SU-DHL-6 (cell line): ENCODE data around the gene OSBP2.

Experiments used
- EZH2phosphoT487 ChIP-seq: fragments of 200-600 bp; sonication (generic), shearing (Covaris generic); conservative IDR thresholded peaks from 2 replicates; pipeline ENCODE4 v1.6.1; 2018; ENCODE audit warnings: mild to moderate bottlenecking, antibody characterized with exemption, low read length, moderate library complexity, mixed read lengths
- TF ChIP-seq, protein P1 (sequence below): fragments of 200-600 bp; sonication (generic); IDR thresholded peaks from one replicate; pipeline ENCODE4 v1.5.1; 2017; ENCODE audit warnings: antibody characterized with exemption, mild to moderate bottlenecking, low read length, moderate library complexity; ENCODE audit not compliant: insufficient read depth, poor library complexity, severe bottlenecking

DNA sequence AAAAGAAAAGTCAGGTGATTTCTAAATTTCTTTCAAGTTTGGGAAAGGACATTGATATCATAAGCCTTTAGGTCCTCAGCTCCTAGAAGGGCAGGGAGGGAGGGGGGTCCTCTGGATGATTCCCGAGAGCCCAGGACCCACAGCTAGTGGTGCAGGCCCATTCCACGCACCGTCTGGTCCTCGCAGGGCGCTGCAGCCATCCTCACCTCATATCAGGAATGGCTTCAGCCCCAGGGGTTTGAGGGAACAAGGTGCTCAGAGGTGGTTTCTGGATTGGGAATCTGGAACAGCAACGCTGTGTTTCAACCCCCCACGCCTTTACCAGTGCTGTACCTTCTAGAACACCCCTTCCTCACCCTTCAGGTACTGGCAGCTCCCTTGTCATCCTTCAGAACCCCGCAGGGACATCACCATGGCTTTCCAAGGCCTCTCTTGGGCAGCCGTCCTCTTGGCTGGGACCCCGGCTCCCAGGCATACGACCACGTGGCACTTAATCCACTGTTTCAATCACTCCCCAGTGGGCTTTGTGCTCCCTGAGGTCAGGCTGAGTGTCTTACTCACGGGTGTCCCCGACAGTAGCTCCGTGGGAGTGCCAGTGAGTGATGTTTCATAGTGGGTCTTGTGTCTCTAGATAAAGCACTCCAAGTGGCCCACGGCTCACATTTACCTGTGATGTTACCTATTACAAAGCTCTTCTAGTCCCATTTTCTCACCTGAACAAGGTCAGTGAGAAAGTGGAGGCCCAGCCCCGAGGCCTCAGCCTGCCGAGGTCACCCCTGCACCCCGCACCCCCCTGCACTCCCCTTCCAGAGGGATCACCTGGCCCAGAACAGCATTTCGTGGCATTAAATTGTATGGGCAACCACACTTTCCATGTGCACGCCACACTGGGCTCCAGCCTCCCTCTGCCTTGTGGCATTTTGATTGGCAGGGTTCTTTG is 180.0 kb downstream of the OSBP2 start:
- TF ChIP-seq, protein P1, sequence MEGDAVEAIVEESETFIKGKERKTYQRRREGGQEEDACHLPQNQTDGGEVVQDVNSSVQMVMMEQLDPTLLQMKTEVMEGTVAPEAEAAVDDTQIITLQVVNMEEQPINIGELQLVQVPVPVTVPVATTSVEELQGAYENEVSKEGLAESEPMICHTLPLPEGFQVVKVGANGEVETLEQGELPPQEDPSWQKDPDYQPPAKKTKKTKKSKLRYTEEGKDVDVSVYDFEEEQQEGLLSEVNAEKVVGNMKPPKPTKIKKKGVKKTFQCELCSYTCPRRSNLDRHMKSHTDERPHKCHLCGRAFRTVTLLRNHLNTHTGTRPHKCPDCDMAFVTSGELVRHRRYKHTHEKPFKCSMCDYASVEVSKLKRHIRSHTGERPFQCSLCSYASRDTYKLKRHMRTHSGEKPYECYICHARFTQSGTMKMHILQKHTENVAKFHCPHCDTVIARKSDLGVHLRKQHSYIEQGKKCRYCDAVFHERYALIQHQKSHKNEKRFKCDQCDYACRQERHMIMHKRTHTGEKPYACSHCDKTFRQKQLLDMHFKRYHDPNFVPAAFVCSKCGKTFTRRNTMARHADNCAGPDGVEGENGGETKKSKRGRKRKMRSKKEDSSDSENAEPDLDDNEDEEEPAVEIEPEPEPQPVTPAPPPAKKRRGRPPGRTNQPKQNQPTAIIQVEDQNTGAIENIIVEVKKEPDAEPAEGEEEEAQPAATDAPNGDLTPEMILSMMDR, result no peak
- TF ChIP-seq EZH2phosphoT487, result no peak
